NCI-H2107 treated with DMSO at 0.1 percent for 48 hours (cell line): ENCODE data around the gene CRNKL1.
A peak's percentile ranks its signal among the peaks of the same experiment; 100 is the strongest.

ENCODE experiments used
- DNase-seq: peaks from one replicate; lab custom pipeline; 2025; ENCODE audit not compliant: unreplicated experiment; lab: John Stamatoyannopoulos, UW

CRNKL1 gene

DNA sequence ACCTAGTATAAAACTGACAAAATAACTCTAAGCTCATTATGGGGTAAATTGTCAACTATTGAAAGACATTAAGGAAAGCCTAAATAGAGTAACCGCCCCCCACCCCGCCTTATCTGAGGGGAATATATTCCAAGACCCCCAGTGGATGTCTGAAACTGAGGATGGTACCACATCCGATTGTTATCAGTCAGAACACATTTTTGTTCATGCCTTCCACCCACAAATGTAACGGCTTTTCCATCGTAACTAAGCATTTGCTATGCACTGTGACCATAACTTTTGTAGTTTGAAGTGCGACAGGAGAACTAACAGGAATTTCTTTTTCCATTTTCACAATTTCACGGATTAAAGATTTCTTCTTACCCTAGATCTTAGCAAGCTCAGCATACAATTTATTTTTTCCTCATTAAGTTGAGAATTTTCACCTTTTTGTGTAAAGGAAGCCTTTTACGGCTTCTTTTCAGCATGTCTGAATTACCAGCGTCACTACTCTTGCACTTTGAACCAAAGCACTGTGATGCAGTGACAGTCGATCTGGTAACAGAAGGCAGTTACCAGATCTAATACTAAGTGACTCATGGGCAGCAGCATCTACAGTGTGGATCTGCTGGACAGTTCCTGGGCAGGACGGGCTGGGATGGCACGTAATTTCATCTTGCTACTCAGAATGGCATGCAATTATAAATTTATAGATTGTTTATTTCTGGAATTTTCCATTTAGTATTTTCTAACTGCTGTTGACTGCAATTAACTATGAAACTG lies 11.9 kb upstream of the CRNKL1 start:
- no peak for DNase-seq

DNA sequence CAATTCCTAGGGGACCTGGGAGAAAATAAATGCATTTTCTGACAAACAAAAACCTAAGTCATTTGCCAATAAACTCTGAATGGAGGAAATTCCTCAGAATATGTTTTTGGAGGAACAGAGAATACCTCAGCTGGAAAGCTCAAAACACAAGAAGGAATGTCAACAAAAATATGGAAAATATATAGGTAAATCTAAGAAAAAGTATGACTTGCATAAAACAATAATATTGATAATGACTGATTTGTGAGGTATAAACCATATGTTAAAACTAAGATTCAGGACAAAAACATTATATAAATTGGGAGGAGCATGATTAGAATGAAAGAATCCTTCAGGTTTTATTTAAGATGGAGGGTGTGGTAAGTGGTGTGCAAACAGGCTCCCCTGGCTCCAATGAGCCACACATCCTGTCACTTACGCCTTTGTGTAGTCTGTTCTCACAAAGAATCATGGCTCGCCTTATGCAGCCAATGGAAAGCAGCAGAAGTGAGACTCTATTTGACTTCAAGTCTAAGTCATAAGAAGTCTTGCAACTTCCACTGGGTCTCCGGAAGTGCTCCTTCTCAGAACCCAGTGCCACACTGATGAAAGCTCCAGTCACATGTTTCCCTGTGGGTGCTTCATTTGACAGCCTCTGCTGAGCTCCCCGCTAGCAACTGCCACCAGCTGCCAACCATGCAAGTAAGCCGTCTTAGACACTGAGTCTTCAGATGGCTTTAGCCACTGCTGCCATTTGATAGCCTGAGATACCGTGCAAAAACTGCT lies 8.2 kb upstream of the CRNKL1 start:
- no peak for DNase-seq

GRCh38 chr20:20051767-20052073 lies 546 bp downstream of the CRNKL1 start:
- no peak for DNase-seq

DNA sequence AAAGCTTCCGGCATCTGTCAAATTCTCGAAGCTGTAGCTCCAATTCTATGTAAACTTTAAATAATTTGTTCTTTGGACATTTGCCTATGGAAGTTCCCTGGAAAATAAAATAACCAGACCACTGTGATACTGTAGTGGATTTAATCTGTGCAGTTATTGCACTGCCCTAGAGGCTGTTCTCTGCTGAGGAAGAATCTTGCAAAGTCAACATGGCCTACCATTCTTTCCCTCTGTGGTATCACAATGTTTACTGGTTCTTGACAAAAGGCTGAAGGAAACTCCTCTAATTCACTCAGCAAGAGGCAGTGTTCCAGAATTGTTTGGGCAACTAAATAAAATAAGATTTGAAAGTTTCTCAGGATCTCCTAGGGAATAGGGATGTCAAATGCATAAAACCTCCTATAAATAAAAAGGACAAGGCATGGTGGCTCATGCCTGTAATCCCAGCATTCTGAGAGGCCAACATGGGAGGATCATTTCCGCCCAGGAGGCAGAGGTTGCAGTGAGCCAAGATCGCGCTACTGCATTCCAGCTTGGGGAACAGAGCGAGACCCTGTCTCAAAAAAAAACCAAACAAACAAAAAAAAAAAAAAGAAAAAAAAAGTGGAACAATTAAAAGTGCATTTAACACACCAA lies 12.4 kb downstream of the CRNKL1 start:
- no peak for DNase-seq

DNA sequence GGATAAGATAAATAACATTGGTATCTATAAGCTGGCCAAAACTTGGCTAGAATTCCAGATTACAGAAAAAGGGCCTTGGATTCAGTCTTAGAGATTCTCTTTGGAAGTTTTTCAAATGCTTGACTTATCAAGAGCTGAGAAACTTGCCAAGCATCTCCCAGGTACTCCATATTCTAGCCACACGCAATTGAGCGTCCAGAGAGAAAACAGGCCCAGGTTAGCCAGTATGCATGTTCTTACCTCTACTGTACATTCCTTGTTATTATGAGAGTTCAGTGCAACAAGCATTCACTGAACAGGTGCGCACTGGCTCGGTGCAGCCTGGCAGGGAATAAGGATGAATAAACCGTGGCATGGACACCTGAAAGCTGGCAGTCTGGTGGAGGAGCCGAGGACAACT lies 13.7 kb downstream of the CRNKL1 start:
- DNase-seq, result no peak

DNA sequence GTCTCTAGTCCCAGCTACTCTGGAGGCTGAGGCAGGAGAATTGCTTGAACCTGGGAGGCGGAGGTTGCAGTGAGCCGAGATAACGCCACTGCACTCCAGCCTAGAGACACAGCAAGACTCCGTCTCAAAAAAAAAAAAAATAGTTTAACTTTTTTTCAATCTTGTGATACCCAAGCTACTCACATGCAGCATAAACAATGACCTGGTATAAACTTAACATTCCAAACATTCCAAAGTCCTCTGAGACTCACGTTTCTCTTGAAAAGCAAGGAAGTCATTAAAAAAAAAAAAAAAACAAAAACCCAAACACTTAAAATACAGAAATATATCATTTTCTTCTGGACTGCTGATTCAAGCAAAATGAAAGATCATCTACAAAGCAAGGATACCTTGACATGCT lies 14.3 kb downstream of the CRNKL1 start:
- no peak for DNase-seq

GRCh38 chr20:20036756-20037155 lies 15.5 kb downstream of the CRNKL1 start:
- no peak for DNase-seq

DNA sequence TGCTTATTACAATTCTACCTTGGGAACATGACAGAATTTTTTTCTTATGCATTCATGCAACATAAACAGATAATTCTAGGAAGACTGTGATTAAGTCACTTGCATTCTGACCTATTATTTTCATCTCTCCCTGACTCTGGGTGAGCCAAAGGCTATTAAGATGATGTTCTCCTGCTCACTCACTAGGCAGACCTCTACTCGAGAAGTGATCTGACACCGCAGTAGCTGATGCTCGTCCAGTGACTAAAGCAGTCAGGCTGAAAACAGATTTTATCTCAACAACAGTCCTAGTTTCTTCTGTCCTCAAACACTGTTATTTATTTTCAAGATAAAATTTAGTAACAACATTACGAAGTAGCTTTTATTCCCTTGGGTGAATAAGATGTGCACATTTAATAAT lies 17.8 kb downstream of the CRNKL1 start:
- no peak for DNase-seq

DNA sequence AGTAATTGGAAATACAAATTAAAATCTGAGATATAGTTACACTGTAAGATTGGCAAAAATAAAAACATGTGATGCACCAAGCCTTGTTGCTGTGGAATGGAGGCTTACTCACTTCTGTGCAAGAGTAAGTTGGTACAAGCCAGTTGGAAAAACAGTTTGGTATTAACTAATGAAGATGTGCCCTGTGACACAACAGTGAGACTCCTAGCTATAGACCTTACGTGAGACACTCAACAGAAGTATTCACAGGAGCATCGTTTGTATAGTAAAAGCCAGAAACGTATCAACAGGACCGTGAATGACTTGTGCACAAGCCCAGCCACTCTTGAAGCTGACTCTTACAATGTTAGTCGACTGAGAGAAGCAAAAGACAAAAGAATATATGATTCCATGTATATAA lies 20.5 kb downstream of the CRNKL1 start:
- DNase-seq, result no peak

DNA sequence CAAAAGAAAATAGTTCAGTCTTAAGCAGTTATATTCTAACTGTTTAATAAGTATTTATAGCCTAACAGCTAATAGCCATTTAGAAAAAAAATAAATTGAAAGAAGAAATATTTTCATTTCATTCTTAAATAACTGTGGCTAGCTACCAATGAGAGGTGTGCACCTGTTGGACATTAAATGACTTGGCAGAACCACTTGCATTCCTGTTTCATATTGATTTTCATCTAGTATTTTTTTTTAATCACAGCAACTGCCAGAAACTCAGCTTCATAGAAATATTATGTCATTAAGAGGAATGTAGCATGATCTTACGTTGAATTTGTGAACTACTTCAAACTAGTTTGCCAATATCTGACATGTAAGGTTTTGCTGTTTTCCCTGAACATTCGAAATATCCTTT lies 25.0 kb downstream of the CRNKL1 start:
- DNase-seq, result no peak

- no peak for DNase-seq
Measured at GRCh38 chr20:20024942-20025341, 27.3 kb downstream of the CRNKL1 start.

DNA sequence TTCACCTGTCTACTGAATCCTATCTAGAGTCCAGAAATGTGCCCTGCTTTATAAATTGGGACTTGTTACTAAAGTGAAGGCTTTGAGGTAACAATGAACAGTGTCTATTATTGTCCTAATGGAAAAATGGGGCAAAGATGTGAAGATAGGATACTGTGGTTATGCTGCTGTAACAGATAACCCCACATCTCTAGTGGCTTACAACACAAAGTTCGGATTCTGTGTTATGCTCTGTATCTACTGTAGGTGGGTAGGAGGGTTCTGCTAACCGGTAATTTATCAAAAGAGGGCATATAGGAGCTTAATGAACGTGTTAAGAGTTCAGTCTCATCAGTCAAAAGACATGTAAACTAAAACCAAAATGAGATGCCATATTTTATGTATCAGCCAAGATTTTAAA lies 28.9 kb downstream of the CRNKL1 start:
- no peak for DNase-seq

- DNase-seq, result no peak
Measured at GRCh38 chr20:20022498-20022897, 29.8 kb downstream of the CRNKL1 start.

DNA sequence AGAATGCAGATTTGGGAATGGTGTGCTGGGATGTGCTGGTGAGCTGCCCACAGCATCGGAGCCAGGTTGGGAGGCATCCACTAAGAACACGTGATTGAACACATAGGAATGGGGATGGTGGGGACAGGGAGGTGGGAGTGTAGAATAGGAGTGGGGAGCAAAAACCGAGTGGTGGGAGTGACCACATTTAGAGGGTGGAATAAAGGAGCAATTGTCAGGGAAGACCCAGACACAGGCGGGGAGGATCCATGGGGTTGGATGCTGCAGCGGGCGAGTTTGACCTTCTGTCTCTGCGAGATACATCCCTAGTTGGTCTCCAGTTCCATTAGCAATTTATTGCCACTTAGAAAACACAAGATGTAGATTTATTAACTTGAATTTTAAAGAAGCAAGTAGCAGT lies 30.4 kb downstream of the CRNKL1 start:
- DNase-seq, result no peak

DNA sequence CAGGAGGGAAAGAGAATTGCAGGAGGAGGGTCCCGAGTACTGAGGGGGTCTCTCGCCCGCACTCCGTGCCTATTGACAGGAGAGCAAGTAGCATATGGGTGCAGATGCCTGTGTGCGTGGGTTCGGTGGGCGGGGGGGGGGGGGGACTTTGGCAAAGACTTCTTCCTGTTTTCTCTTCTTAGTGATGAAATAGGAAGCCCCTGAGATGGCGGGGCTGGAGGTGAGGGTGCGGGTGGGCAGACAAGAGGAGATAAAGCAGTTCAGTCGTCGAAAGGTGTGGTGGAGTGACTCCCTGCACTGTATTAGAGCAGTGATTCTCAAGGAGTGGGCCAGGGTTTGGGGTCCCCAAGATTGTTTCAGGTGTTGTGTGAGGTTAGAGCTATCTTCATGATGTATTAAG lies 31.4 kb downstream of the CRNKL1 start:
- no peak for DNase-seq

DNA sequence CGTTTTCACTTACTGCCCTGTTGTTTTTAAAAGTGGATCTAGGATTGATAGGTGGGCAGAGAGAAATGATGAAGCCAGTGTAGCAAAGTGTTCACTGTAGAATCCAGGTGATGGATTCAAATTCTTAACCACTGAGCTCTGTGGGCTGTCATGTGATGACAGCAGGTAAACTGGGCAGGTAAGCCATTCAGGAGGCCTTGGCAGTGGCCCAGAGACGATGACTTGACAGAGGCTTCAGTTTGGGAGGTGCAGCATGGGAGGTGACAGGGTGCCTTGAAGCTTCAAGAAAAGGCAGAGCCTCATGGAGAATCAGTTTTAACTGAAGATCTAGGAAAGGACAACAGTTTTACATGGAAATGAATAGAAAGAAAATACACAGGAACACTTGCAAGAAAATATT lies 33.1 kb downstream of the CRNKL1 start:
- no peak for DNase-seq

DNA sequence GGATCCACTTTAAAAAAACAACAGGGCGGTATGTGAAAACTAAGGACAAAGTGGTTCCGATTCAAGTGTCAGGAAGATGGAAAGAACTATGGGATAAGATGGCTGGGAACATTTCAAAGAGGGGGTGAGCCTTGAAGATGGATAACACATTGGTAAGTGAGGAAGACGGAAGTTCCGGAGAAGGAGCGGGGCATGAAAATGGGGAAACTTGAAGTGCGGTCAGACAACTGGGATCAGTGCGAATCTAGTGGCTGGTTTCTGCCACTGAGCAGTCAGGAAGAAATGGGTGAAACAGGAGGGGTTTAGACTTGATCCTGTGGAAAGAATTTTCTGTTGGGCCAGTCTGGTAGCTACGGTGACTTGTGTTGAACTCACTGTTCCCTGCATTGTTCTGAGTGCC lies 33.9 kb downstream of the CRNKL1 start:
- DNase-seq, result no peak

- DNase-seq, result no peak
Measured at GRCh38 chr20:20017844-20018185, 34.5 kb downstream of the CRNKL1 start.

GRCh38 chr20:20017001-20017843 lies 35.0 kb downstream of the CRNKL1 start, which contains the start of gene NAA20:
TSS of gene NAA20 (plus strand) at chr20:20017362. CDS start at chr20:20017397, 35 bp downstream.
- peak; percentile 53 for DNase-seq

- no peak for DNase-seq
Measured at GRCh38 chr20:20014659-20015058, 37.6 kb downstream of the CRNKL1 start.

DNA sequence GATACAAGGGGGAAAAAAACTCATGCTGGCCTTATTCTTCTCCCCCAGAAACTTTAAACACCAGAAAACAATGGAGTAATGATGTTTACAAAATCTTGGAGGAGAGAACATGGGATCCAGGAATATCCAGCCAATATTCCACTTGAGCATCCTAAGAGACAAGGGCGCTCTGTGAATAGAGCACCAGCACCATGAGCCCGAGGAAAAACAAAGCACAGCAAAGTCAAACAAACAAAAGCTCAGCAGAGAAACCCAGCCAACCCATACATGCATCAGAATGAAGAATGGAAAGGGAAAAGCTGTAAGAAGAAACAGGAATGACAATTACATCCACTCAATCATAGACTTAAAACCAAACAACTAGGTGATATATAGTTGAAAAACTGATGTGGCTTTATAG lies 39.7 kb downstream of the CRNKL1 start:
- DNase-seq, result no peak
